Calu3 (cell line): ENCODE data around the gene DYNC1H1. TPM values are rescaled to one million over a fixed set of nuclear protein-coding genes. Genes with fewer than 3 reads are reported as not detected.

Source experiments
- BruUV-seq: library from RNA; stranded (reverse); fragments of 400-500 nt; replicated peaks from 2 replicates; lab custom pipeline; 2021; lab: Mats Ljungman, UMichigan
- CTCF ChIA-PET: fragments of 300-600 bp; sonication (Branson Sonifier 250); formaldehyde crosslinking; loops from one replicate; lab custom pipeline; 2022; ENCODE audit warnings: antibody characterized with exemption; lab: Charles Lee
- DNase-seq: peaks from one replicate; pipeline ENCODE4 v3.0.0; 2022
- H3K27ac Mint-ChIP-seq: one replicate; pipeline ENCODE4 v1.8.0; 2022; ENCODE audit warnings: mixed read lengths; ENCODE audit not compliant: unreplicated experiment
- H3K27me3 Mint-ChIP-seq: one replicate; pipeline ENCODE4 v1.8.0; 2022; ENCODE audit warnings: mixed read lengths; ENCODE audit not compliant: unreplicated experiment
- H3K36me3 Mint-ChIP-seq: one replicate; pipeline ENCODE4 v1.8.0; 2022; ENCODE audit warnings: mild to moderate bottlenecking, moderate library complexity, mixed read lengths; ENCODE audit not compliant: insufficient read depth, unreplicated experiment
- H3K4me1 Mint-ChIP-seq: one replicate; pipeline ENCODE4 v1.8.0; 2022; ENCODE audit warnings: mild to moderate bottlenecking, low read depth, mixed read lengths; ENCODE audit not compliant: unreplicated experiment
- H3K4me3 Mint-ChIP-seq: one replicate; pipeline ENCODE4 v1.8.0; 2022; ENCODE audit warnings: mild to moderate bottlenecking, low read depth, moderate library complexity, mixed read lengths; ENCODE audit not compliant: unreplicated experiment
- H3K9me3 Mint-ChIP-seq: one replicate; pipeline ENCODE4 v1.8.0; 2022; ENCODE audit warnings: low read depth, mixed read lengths; ENCODE audit not compliant: unreplicated experiment
- intact Hi-C: fragments of 100-400 bp; cut with micrococcal nuclease; formaldehyde crosslinking; loops from one replicate; pipeline ENCODE4 v1.10.0; 2022; ENCODE audit not compliant: unreplicated experiment
- total RNA-seq: library from RNA; stranded (reverse); gene quantifications from 2 replicates; pipeline ENCODE4 v1.2.3, GENCODE V29; 2022
- TF ChIP-seq, protein P1 (sequence below): fragments of 200-600 bp; IDR thresholded peaks from one replicate; pipeline ENCODE4 v1.8.0; 2022; ENCODE audit warnings: antibody characterized with exemption; ENCODE audit not compliant: unreplicated experiment

The DYNC1H1 gene
- total RNA-seq, 1 experiment from 2014 or later = 529 TPM

DNA sequence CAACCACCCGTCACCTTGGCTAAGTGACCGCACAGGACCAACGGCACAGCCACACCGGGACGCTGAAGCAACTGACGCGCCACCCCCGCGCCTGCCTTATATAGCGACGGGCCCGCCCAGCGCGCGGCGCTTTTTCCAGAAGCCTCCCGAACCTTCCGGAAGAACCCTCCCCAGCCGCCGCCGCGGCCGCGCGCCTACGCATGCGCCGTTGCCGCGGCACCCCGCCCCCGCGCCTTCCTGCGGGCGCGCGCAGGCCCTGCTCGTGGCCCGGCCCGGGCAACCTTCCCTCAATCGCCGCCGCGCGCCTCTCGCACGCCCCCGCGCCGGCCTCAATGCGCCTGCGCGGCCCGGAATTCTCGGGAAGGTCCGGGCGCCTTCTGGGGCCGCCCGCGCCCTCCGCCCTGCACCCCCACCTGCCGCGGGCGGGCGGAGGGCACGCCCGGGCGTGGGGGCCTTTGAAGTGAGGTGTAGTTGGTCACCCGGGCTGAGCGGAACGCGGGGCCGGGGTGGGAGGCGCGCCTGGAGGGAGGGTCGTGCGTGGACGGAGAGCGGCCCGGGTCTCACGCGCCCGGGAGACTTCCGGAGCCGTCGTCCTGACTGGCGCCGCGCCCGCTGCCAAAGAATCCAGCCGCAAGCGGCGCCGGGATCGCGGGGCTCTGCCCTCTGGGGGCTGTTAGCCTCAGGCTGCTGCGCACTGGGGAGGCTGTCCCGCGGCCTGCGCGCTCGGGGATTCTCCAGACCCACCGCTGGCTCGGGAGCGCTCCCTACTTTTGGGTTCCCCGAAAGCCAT, 122.8 kb downstream of the DYNC1H1 start, which contains the start of gene HSP90AA1:
HSP90AA1 (minus strand) TSS at position 73 of the 790 bp plus-strand sequence. CDS start 666 bp downstream, outside the sequence.
- intact Hi-C loops = no loop called here
- DNase-seq = peak; percentile 96
- CTCF ChIA-PET = interaction anchor here (1.2 kb wide), 1 partner anchor 16 kb away, joined by 3 read pairs; no protein-coding TSS in a partner anchor
- peak within 1 kb of the TSS; percentile 71 for H3K4me3 Mint-ChIP-seq
- H3K27ac Mint-ChIP-seq = peak within 1 kb of the TSS; percentile 89
- no peaks in the 10 kb centered on the region for H3K27me3 Mint-ChIP-seq
- H3K4me1 Mint-ChIP-seq = peaks cover 37% of the 10 kb centered on the region
- BruUV-seq = no TSS peak
- H3K36me3 Mint-ChIP-seq = peaks cover 78% of the 10 kb centered on the region
- TF ChIP-seq, protein P1, sequence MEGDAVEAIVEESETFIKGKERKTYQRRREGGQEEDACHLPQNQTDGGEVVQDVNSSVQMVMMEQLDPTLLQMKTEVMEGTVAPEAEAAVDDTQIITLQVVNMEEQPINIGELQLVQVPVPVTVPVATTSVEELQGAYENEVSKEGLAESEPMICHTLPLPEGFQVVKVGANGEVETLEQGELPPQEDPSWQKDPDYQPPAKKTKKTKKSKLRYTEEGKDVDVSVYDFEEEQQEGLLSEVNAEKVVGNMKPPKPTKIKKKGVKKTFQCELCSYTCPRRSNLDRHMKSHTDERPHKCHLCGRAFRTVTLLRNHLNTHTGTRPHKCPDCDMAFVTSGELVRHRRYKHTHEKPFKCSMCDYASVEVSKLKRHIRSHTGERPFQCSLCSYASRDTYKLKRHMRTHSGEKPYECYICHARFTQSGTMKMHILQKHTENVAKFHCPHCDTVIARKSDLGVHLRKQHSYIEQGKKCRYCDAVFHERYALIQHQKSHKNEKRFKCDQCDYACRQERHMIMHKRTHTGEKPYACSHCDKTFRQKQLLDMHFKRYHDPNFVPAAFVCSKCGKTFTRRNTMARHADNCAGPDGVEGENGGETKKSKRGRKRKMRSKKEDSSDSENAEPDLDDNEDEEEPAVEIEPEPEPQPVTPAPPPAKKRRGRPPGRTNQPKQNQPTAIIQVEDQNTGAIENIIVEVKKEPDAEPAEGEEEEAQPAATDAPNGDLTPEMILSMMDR = no peak
- no peaks in the 10 kb centered on the region for H3K9me3 Mint-ChIP-seq

DNA sequence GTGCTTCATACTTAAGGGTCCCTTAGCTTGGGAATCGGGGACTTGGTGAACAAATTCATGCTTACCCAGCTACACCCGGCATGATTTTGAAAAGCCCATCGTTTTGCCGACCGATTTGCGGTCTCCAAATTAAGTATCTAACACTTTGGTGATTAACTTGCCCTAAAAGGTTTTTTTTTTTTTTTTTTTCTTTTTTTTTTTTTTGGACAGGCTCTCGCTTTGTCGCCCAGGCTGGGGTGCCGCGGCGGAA, 123.3 kb downstream of the DYNC1H1 start:
- H3K4me1 Mint-ChIP-seq = peaks cover 35% of the 10 kb centered on the region
- peaks cover 73% of the 10 kb centered on the region for H3K36me3 Mint-ChIP-seq
- H3K4me3 Mint-ChIP-seq = peak overlapping the region; percentile 71
- DNase-seq = no peak
- BruUV-seq = no TSS peak
- CTCF ChIA-PET = interaction anchor here (1.2 kb wide), 1 partner anchor 17 kb away, joined by 3 read pairs; no protein-coding TSS in a partner anchor
- H3K9me3 Mint-ChIP-seq = no peaks in the 10 kb centered on the region
- TF ChIP-seq, protein P1 = no peak
- intact Hi-C loops = no loop called here
- H3K27ac Mint-ChIP-seq = peak overlapping the region; percentile 22
- no peaks in the 10 kb centered on the region for H3K27me3 Mint-ChIP-seq

DNA sequence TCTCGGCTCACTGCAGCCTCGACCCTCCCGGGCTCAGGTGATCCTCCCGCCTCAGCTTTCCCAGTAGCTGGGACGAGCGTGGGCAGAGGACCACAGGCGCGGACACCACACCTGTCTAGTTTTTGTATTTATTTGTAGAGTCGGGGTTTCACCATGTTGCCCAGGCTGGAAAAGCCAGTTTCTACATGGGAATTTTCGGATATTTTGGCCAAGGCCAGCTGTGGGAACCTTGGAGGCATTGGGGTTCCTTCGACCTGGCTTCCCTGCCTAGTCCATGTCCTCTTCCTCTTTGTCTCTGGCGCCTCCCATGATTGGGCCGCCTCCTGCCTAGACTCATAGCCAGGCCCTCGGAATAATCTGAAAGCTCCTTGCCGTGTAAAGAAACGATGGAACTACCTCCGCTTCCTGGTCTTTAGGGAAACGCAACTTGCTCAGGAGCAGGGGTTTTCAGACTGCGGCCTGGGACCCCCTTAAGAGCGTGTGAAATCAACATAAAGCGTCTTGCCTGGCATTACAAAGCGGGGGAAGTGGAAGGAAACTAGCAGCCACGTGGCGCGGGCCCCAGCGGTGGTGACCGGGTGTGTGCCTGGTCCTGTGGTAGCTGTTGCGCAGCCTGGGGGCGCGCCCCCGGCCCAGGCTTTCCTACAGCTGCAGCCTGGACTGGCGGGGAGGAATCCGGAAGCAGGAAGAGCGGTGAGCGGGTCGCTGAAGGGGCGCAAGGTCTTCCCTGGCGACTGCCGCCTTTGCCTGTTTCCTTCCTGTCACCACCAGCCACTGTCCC, 123.8 kb downstream of the DYNC1H1 start:
- H3K36me3 Mint-ChIP-seq = peaks cover 68% of the 10 kb centered on the region
- TF ChIP-seq, protein P1 = no peak
- H3K4me3 Mint-ChIP-seq = peak overlapping the region; percentile 71
- H3K4me1 Mint-ChIP-seq = peaks cover 30% of the 10 kb centered on the region
- H3K27me3 Mint-ChIP-seq = no peaks in the 10 kb centered on the region
- CTCF ChIA-PET = interaction anchor here (0.6 to 1.2 kb wide), 2 partner anchors 15 to 17 kb away, joined by 3 read pairs; no protein-coding TSS in a partner anchor
- peak overlapping the region; percentile 22 for H3K27ac Mint-ChIP-seq
- TSS peak; percentile 65 for BruUV-seq
- intact Hi-C loops = no loop called here
- DNase-seq = no peak
- no peaks in the 10 kb centered on the region for H3K9me3 Mint-ChIP-seq

DNA sequence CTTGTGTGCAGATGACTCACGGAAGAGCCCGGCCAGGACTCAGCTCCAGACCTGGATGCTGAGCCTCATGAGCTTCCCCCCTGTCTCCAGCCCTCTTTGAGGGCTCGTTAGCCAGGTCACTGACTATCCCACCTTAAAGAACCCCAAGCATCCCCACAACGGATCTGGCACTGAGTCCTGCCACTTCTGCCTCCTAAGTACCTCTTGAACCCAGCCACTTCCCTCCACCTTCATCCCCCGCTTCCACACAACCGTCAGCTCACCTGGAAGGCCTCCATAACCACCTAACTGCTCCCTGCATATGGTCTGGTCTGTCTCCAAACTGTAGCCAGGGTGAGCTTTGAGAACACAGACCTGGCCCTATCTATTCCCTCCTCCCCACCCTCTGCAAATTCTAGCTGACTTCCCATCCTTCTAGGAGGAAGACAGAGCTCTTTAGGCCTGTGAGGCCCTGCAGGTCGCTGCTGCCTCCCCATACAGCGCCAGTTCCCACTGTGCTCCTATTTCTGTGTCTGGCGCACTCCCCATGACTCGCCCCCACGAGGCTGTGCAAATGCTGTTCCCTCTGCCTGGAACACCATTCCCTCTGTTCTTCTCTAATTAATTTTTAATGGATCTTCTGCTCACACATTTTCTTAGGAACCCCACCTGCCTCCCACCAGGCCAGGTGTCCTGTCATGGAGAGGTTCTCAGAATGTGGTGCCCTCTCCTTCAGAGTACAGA, 125.4 kb downstream of the DYNC1H1 start:
- peaks cover 52% of the 10 kb centered on the region for H3K36me3 Mint-ChIP-seq
- no peaks in the 10 kb centered on the region for H3K9me3 Mint-ChIP-seq
- CTCF ChIA-PET = no interaction called here
- peak overlapping the region; percentile 71 for H3K4me3 Mint-ChIP-seq
- intact Hi-C loops = no loop called here
- H3K4me1 Mint-ChIP-seq = peaks cover 20% of the 10 kb centered on the region
- DNase-seq = no peak
- no peaks in the 10 kb centered on the region for H3K27me3 Mint-ChIP-seq
- BruUV-seq = no TSS peak
- H3K27ac Mint-ChIP-seq = peak overlapping the region; percentile 22
- TF ChIP-seq, protein P1 = no peak
